Neural progenitor cell (in vitro differentiated cells): ENCODE data around the gene RPS6KB2. TPM values are rescaled to one million over a fixed set of nuclear protein-coding genes. Genes with fewer than 3 reads are reported as not detected.
A peak's percentile ranks its signal among the peaks of the same experiment; 100 is the strongest.

Experiments used
- DNase-seq: peaks from one replicate; pipeline ENCODE4 v3.0.0-alpha.2; 2016; ENCODE audit warnings: low spot score
- H2AFZ ChIP-seq: fragments of 200-600 bp; sonication (generic); replicated peaks from 2 replicates; pipeline ENCODE4 v1.6.1; 2016; ENCODE audit warnings: antibody characterized with exemption
- H3F3A ChIP-seq: fragments of 200-600 bp; sonication (generic); 2 replicates; pipeline ENCODE4 v1.6.1; 2016; ENCODE audit warnings: antibody characterized with exemption, low read depth
- H3K27ac ChIP-seq: fragments of 200-600 bp; sonication (generic); 2 replicates; pipeline ENCODE4 v1.5.1; 2016; ENCODE audit warnings: mild to moderate bottlenecking
- H3K27me3 ChIP-seq: fragments of 200-600 bp; sonication (generic); 2 replicates; pipeline ENCODE4 v1.6.1; 2016; ENCODE audit warnings: mild to moderate bottlenecking, moderate library complexity
- H3K36me3 ChIP-seq: fragments of 200-600 bp; sonication (generic); 2 replicates; pipeline ENCODE4 v1.5.1; 2016
- H3K4me1 ChIP-seq: fragments of 200-600 bp; sonication (generic); 2 replicates; pipeline ENCODE4 v1.6.1; 2016; ENCODE audit warnings: mixed run types
- H3K4me2 ChIP-seq: fragments of 200-600 bp; sonication (generic); 2 replicates; pipeline ENCODE4 v1.6.1; 2016
- H3K4me3 ChIP-seq: fragments of 200-600 bp; sonication (generic); 2 replicates; pipeline ENCODE4 v1.5.1; 2016
- H3K79me2 ChIP-seq: fragments of 200-600 bp; sonication (generic); 2 replicates; pipeline ENCODE4 v1.6.1; 2016; ENCODE audit warnings: low read depth
- H3K9ac ChIP-seq: fragments of 200-600 bp; sonication (generic); 2 replicates; pipeline ENCODE4 v1.6.1; 2016
- H3K9me3 ChIP-seq: fragments of 200-600 bp; sonication (generic); 2 replicates; pipeline ENCODE4 v1.5.1; 2016; ENCODE audit warnings: low read depth
- H4K20me1 ChIP-seq: fragments of 200-600 bp; sonication (generic); 2 replicates; pipeline ENCODE4 v1.6.1; 2016; ENCODE audit warnings: low read depth
- H3K27ac Mint-ChIP-seq: 3 replicates; pipeline ENCODE4 v1.8.0; 2021; ENCODE audit warnings: mixed read lengths
- H3K27me3 Mint-ChIP-seq: 2 replicates; pipeline ENCODE4 v1.8.0; 2022; ENCODE audit warnings: low read depth, mild to moderate bottlenecking, inconsistent platforms, moderate library complexity, mixed read lengths; ENCODE audit not compliant: insufficient read depth
- H3K36me3 Mint-ChIP-seq: 3 replicates; pipeline ENCODE4 v1.8.0; 2021; ENCODE audit warnings: mixed read lengths
- H3K4me1 Mint-ChIP-seq: 3 replicates; pipeline ENCODE4 v1.8.0; 2021; ENCODE audit warnings: mixed read lengths
- H3K4me3 Mint-ChIP-seq: 3 replicates; pipeline ENCODE4 v1.8.0; 2021; ENCODE audit warnings: mild to moderate bottlenecking, moderate library complexity, mixed read lengths
- H3K9me3 Mint-ChIP-seq: 3 replicates; pipeline ENCODE4 v1.8.0; 2020; ENCODE audit warnings: mixed read lengths
- EZH2 ChIP-seq: fragments of 200-600 bp; sonication (generic); IDR thresholded peaks from 2 replicates; pipeline ENCODE4 v1.6.1; 2017; ENCODE audit warnings: antibody characterized with exemption, mild to moderate bottlenecking, moderate library complexity
- EZH2phosphoT487 ChIP-seq: fragments of 200-600 bp; sonication (generic); IDR thresholded peaks from 2 replicates; pipeline ENCODE4 v1.6.1; 2017; ENCODE audit warnings: antibody characterized with exemption
- total RNA-seq: library from RNA; depleted of rRNA; stranded (reverse); fragments of >200 nt; gene quantifications from 2 replicates; pipeline ENCODE4 v1.2.3, GENCODE V29; 2015; ENCODE audit warnings: low replicate concordance
- TF ChIP-seq, protein P1 (sequence below): fragments of 200-600 bp; sonication (generic); IDR thresholded peaks from 2 replicates; pipeline ENCODE4 v1.5.1; 2017; ENCODE audit warnings: antibody characterized with exemption, mild to moderate bottlenecking

The RPS6KB2 gene
- total RNA-seq, 1 donor from 2014 or later = 23.7 TPM

DNA sequence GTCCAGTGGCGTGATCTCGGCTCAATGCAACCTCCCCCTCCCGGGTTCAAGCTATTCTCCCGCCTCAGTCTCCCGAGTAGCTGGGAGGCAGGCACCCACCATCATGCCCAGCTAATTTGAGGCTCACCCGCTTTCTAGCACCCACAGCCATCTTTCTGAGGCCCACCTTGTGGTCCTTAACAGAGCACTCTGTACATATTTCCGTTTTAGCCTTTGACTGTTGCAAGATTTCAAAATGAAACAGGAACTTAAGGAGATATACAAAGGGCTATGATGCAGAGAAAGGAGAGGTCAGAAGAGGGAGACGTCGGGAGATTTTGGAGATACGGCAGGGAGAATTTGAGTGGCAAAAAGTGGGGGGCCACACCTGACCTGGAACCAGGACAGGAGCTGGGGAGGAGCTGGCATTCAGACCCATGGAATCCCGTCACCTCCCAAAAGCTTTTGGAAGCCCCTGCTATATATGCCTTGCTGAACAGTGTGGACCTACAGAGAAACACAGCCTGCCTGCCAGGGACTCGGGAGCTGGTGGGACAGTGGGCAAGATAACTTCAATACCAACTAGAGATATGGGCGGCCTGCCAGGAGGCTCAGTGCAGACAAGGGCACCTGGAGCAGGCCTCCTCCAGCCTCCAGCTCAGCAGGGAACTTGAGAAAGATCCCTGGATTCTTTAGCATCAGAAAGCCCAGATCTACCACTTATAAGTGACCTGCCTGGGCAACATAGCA, 46.9 kb upstream of the RPS6KB2 start:
- TF ChIP-seq EZH2 (no peak), EZH2phosphoT487 (no peak)
- TF ChIP-seq, protein P1, sequence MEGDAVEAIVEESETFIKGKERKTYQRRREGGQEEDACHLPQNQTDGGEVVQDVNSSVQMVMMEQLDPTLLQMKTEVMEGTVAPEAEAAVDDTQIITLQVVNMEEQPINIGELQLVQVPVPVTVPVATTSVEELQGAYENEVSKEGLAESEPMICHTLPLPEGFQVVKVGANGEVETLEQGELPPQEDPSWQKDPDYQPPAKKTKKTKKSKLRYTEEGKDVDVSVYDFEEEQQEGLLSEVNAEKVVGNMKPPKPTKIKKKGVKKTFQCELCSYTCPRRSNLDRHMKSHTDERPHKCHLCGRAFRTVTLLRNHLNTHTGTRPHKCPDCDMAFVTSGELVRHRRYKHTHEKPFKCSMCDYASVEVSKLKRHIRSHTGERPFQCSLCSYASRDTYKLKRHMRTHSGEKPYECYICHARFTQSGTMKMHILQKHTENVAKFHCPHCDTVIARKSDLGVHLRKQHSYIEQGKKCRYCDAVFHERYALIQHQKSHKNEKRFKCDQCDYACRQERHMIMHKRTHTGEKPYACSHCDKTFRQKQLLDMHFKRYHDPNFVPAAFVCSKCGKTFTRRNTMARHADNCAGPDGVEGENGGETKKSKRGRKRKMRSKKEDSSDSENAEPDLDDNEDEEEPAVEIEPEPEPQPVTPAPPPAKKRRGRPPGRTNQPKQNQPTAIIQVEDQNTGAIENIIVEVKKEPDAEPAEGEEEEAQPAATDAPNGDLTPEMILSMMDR = no peak
- no peak overlapping the region for H3K4me2 ChIP-seq
- no peaks in the 10 kb centered on the region for H3K79me2 ChIP-seq
- DNase-seq = no peak
- H3K27ac ChIP-seq = no peak overlapping the region
- H3K36me3 Mint-ChIP-seq = no peaks in the 10 kb centered on the region
- H3F3A ChIP-seq = peaks cover 6% of the 10 kb centered on the region
- peaks cover 7% of the 10 kb centered on the region for H3K4me1 ChIP-seq
- H3K27me3 Mint-ChIP-seq = peaks cover 6% of the 10 kb centered on the region
- no peak overlapping the region for H3K4me3 Mint-ChIP-seq
- H4K20me1 ChIP-seq = no peaks in the 10 kb centered on the region
- H3K36me3 ChIP-seq = no peaks in the 10 kb centered on the region
- no peaks in the 10 kb centered on the region for H3K9me3 Mint-ChIP-seq
- no peak overlapping the region for H3K4me3 ChIP-seq
- no peak overlapping the region for H2AFZ ChIP-seq
- no peaks in the 10 kb centered on the region for H3K9me3 ChIP-seq
- peaks cover 28% of the 10 kb centered on the region for H3K27me3 ChIP-seq
- peaks cover 14% of the 10 kb centered on the region for H3K4me1 Mint-ChIP-seq
- no peak overlapping the region for H3K9ac ChIP-seq
- H3K27ac Mint-ChIP-seq = no peak overlapping the region

DNA sequence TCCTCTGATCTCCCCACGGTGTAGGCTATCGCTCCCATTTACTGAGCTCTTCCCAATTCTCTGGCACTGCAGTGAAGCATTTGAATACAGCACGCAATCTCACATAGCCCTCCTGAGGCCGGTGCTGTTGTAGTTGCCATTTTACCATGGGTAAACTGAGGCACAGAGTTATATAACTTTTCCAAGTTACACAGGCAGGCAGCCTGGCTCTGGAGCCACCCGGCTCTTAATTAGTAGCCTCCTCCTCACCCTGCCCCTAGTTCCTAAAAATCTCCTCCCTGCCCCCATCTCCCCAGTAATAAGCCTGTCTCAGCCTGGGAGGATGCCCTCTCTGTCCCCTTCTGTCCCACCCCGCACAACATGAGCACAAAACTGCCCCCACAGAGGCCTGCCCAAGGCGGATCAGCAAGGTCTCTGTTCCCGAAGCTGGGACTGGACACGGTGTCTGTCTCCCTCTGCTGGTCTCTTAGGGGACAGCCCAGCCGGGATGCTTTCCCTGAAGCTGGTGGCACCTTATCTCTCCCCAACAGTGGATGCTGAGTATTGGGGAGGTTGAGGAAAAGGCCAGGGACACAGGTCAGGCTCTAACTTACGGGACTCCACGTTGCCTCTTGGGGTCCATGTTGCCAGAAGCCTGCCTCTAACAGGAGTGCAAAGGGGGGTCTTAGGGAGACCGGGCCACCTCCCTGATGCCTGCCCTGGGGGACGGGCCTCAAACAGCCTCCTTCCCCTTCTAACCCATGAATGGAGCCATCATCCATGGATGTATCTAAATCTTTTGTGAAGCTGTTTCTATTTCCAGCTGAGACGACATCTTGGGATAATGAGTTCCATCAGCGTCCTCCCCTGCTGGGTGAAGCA, 45.8 kb upstream of the RPS6KB2 start:
- Histone ChIP-seq H3K79me2 (no peaks in the 10 kb centered on the region), H3K9ac (no peak overlapping the region), H4K20me1 (no peaks in the 10 kb centered on the region), H3K27me3 (peaks cover 17% of the 10 kb centered on the region), H3F3A (no peaks in the 10 kb centered on the region), H3K4me3 (no peak overlapping the region), H3K27ac (no peak overlapping the region), H3K4me1 (no peaks in the 10 kb centered on the region), H3K4me2 (no peak overlapping the region), H3K36me3 (no peaks in the 10 kb centered on the region), H2AFZ (no peak overlapping the region), H3K9me3 (no peaks in the 10 kb centered on the region)
- TF ChIP-seq, protein P1 = peak; percentile 98
- TF ChIP-seq EZH2 = no peak
- Mint-ChIP-seq H3K9me3 (no peaks in the 10 kb centered on the region), H3K27me3 (peaks cover 2% of the 10 kb centered on the region), H3K4me3 (no peak overlapping the region), H3K4me1 (peaks cover 10% of the 10 kb centered on the region), H3K27ac (no peak overlapping the region), H3K36me3 (no peaks in the 10 kb centered on the region)
- peak; percentile 85 for DNase-seq

DNA sequence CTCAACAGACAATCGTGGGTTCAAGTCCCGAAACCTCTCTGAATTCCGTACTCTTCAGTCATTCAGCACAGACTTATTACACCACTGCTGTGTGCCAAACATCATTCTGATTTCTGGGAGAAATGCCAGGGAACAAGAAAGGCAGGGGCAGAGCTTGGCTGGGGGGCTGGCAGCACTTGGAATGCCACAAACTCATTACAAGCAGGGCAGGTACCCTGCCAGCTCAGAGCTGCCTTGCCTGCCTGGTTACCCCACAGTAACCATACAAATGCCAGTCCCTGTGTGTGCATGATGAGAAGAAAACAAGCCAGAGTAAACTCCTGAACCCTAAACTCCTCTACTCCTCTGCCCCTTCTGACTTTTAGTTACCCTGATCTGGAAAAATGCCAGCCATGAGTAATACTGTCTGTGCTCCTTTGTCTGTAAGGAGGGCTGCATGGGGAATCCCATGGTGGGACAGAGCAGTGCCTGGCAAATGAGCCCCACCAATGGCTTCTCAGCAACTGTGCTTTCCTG, 43.4 kb upstream of the RPS6KB2 start:
- Mint-ChIP-seq H3K27me3 (peaks cover 2% of the 10 kb centered on the region), H3K4me1 (peaks cover 15% of the 10 kb centered on the region), H3K27ac (no peak overlapping the region), H3K4me3 (no peak overlapping the region), H3K36me3 (no peaks in the 10 kb centered on the region), H3K9me3 (no peaks in the 10 kb centered on the region)
- Histone ChIP-seq H3K9ac (no peak overlapping the region), H3K36me3 (no peaks in the 10 kb centered on the region), H3K4me3 (no peak overlapping the region), H2AFZ (no peak overlapping the region), H3K79me2 (no peaks in the 10 kb centered on the region), H3K9me3 (no peaks in the 10 kb centered on the region), H3K27ac (no peak overlapping the region), H3K4me2 (no peak overlapping the region), H3K27me3 (peaks cover 12% of the 10 kb centered on the region), H4K20me1 (no peaks in the 10 kb centered on the region), H3K4me1 (no peaks in the 10 kb centered on the region), H3F3A (peaks cover 4% of the 10 kb centered on the region)
- TF ChIP-seq, protein P1 = no peak
- TF ChIP-seq EZH2 = no peak
- TF ChIP-seq EZH2phosphoT487 = no peak
- DNase-seq = no peak
